Measurements from ENCODE around the gene MTHFS.

Gene MTHFS

GRCh38 chr15:79812541-79812940, 84.3 kb downstream of the MTHFS start:
- DNase-seq (ENCODE audit: low read depth) = no peak

- DNase-seq (ENCODE audit: low read depth) = no peak
These were observed 85.1 kb downstream of the MTHFS start for GRCh38 chr15:79811406-79812405.

GRCh38 chr15:79804838-79805237, 92.0 kb downstream of the MTHFS start:
- no peak for DNase-seq (ENCODE audit: low read depth)

DNA sequence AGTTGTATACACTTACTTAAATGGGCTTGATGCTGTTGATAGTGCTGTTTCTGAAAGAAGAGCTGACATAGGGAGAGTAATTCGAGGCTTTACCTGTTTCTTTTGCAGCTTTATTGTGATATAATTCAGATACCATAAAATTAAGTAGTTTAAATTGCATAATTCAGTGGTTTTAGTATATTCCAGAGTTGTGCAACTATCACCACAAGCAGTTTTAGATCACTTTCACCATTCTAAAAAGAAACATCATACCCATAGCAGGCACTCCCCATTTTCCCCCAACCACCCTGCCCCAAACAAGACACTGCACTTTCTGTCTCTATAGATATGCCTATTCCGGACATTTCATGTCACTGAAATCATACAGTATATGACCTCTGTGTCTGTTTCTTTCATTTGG, 98.5 kb downstream of the MTHFS start:
- no peak for DNase-seq (ENCODE audit: low read depth)
